Measurements from ENCODE around the gene ATG4A. TPM values are rescaled to one million over a fixed set of nuclear protein-coding genes. Genes with fewer than 3 reads are reported as not detected.

The ATG4A gene
- total and polyA plus RNA-seq, 9 of the 15 experiments (the other 6 are each of a cell fraction or from before 2014, with no cell fraction given), result 7.3 to 24.5 (median 16.6) TPM

DNA sequence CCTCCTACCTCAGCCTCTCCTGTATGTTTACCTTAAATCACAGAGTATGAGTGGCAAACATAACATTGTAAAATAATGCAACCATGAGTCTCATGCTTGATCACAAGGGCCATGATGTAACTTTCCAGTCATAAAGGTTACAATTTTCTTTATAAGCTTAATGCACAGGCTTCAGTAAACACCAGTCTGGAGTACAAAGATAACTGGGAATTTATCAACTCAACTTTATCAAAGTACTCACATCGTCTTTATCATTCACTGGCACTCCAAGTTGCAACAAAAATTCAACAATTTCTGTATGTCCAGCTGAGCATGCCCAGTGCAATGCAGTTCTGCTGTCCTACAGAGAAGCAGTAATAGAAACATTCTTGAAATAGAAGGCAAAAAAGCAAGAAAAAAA, 3.1 kb upstream of the ATG4A start (continued):
- TF ChIP-seq, protein P1, sequence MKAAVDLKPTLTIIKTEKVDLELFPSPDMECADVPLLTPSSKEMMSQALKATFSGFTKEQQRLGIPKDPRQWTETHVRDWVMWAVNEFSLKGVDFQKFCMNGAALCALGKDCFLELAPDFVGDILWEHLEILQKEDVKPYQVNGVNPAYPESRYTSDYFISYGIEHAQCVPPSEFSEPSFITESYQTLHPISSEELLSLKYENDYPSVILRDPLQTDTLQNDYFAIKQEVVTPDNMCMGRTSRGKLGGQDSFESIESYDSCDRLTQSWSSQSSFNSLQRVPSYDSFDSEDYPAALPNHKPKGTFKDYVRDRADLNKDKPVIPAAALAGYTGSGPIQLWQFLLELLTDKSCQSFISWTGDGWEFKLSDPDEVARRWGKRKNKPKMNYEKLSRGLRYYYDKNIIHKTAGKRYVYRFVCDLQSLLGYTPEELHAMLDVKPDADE (conservative IDR thresholded peaks at IDR 0.05; ENCODE audit: control insufficient read depth, low read depth, low read length), result no peak
- peak; percentile 72; the same call in 1 of the 2 replicates for TF ChIP-seq CC2D1A (IDR thresholded peaks at IDR 0.05)
- no peak for TF ChIP-seq ZKSCAN3 (CRISPR knock-in tag; IDR thresholded peaks at IDR 0.05)
- TF ChIP-seq, protein P2, sequence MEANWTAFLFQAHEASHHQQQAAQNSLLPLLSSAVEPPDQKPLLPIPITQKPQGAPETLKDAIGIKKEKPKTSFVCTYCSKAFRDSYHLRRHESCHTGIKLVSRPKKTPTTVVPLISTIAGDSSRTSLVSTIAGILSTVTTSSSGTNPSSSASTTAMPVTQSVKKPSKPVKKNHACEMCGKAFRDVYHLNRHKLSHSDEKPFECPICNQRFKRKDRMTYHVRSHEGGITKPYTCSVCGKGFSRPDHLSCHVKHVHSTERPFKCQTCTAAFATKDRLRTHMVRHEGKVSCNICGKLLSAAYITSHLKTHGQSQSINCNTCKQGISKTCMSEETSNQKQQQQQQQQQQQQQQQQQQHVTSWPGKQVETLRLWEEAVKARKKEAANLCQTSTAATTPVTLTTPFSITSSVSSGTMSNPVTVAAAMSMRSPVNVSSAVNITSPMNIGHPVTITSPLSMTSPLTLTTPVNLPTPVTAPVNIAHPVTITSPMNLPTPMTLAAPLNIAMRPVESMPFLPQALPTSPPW (CRISPR knock-in tag; IDR thresholded peaks at IDR 0.05), result no peak
- TF ChIP-seq, protein P3, sequence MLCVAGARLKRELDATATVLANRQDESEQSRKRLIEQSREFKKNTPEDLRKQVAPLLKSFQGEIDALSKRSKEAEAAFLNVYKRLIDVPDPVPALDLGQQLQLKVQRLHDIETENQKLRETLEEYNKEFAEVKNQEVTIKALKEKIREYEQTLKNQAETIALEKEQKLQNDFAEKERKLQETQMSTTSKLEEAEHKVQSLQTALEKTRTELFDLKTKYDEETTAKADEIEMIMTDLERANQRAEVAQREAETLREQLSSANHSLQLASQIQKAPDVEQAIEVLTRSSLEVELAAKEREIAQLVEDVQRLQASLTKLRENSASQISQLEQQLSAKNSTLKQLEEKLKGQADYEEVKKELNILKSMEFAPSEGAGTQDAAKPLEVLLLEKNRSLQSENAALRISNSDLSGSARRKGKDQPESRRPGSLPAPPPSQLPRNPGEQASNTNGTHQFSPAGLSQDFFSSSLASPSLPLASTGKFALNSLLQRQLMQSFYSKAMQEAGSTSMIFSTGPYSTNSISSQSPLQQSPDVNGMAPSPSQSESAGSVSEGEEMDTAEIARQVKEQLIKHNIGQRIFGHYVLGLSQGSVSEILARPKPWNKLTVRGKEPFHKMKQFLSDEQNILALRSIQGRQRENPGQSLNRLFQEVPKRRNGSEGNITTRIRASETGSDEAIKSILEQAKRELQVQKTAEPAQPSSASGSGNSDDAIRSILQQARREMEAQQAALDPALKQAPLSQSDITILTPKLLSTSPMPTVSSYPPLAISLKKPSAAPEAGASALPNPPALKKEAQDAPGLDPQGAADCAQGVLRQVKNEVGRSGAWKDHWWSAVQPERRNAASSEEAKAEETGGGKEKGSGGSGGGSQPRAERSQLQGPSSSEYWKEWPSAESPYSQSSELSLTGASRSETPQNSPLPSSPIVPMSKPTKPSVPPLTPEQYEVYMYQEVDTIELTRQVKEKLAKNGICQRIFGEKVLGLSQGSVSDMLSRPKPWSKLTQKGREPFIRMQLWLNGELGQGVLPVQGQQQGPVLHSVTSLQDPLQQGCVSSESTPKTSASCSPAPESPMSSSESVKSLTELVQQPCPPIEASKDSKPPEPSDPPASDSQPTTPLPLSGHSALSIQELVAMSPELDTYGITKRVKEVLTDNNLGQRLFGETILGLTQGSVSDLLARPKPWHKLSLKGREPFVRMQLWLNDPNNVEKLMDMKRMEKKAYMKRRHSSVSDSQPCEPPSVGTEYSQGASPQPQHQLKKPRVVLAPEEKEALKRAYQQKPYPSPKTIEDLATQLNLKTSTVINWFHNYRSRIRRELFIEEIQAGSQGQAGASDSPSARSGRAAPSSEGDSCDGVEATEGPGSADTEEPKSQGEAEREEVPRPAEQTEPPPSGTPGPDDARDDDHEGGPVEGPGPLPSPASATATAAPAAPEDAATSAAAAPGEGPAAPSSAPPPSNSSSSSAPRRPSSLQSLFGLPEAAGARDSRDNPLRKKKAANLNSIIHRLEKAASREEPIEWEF (CRISPR knock-in tag; IDR thresholded peaks at IDR 0.05), result no peak
- TF ChIP-seq CTBP1 (IDR thresholded peaks at IDR 0.05; ENCODE audit: borderline replicate concordance), result no peak
- TF ChIP-seq SMAD3 (CRISPR knock-in tag; conservative IDR thresholded peaks at IDR 0.05), result no peak
- TF ChIP-seq TCF7 (IDR thresholded peaks at IDR 0.05; ENCODE audit: borderline replicate concordance), result no peak
- no peak for TF ChIP-seq NR2C2 (CRISPR knock-in tag; IDR thresholded peaks at IDR 0.05)
- no peak for TF ChIP-seq NR2C2 (tag; IDR thresholded peaks at IDR 0.05)
- TF ChIP-seq, protein P4, sequence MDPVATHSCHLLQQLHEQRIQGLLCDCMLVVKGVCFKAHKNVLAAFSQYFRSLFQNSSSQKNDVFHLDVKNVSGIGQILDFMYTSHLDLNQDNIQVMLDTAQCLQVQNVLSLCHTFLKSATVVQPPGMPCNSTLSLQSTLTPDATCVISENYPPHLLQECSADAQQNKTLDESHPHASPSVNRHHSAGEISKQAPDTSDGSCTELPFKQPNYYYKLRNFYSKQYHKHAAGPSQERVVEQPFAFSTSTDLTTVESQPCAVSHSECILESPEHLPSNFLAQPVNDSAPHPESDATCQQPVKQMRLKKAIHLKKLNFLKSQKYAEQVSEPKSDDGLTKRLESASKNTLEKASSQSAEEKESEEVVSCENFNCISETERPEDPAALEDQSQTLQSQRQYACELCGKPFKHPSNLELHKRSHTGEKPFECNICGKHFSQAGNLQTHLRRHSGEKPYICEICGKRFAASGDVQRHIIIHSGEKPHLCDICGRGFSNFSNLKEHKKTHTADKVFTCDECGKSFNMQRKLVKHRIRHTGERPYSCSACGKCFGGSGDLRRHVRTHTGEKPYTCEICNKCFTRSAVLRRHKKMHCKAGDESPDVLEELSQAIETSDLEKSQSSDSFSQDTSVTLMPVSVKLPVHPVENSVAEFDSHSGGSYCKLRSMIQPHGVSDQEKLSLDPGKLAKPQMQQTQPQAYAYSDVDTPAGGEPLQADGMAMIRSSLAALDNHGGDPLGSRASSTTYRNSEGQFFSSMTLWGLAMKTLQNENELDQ (CRISPR knock-in tag; IDR thresholded peaks at IDR 0.05; ENCODE audit: borderline replicate concordance), result no peak
- no peak; the same call in 1 of the 2 replicates for TF ChIP-seq ZNF644 (tag; IDR thresholded peaks at IDR 0.05; ENCODE audit: low read depth)
- TF ChIP-seq NCOA6 (IDR thresholded peaks at IDR 0.05), result no peak
- TF ChIP-seq, protein P5, sequence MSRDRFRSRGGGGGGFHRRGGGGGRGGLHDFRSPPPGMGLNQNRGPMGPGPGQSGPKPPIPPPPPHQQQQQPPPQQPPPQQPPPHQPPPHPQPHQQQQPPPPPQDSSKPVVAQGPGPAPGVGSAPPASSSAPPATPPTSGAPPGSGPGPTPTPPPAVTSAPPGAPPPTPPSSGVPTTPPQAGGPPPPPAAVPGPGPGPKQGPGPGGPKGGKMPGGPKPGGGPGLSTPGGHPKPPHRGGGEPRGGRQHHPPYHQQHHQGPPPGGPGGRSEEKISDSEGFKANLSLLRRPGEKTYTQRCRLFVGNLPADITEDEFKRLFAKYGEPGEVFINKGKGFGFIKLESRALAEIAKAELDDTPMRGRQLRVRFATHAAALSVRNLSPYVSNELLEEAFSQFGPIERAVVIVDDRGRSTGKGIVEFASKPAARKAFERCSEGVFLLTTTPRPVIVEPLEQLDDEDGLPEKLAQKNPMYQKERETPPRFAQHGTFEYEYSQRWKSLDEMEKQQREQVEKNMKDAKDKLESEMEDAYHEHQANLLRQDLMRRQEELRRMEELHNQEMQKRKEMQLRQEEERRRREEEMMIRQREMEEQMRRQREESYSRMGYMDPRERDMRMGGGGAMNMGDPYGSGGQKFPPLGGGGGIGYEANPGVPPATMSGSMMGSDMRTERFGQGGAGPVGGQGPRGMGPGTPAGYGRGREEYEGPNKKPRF (IDR thresholded peaks at IDR 0.05; ENCODE audit: low read depth, low read length), result no peak
- no peak for TF ChIP-seq ETV5 (CRISPR knock-in tag; IDR thresholded peaks at IDR 0.05; ENCODE audit: low read depth)
- no peak for TF ChIP-seq ZNF134 (CRISPR knock-in tag; conservative IDR thresholded peaks at IDR 0.05)
- TF ChIP-seq HDAC8 (tag; IDR thresholded peaks at IDR 0.05), result no peak

Data from K562 (cell line).